ENCODE measurements around the gene ZFYVE21. TPM values are rescaled to one million over a fixed set of nuclear protein-coding genes. Genes with fewer than 3 reads are reported as not detected.

ZFYVE21 gene
- polyA plus RNA-seq, 2 of the 4 experiments (the other 2 are of a cell fraction): 28.7 to 33.0 TPM

GRCh38 chr14:103702497-103703432, 12.8 kb upstream of the ZFYVE21 start:
- no peaks in the 10 kb centered on the region for H3K9me3 ChIP-seq
- H3K27ac ChIP-seq: no peak overlapping the region
- DNase-seq (ENCODE audit: low read depth in 1 of 2, low spot score in 1 of 2) (no peak), FAIRE-seq (no peak), ATAC-seq (no peak)
- no peak overlapping the region for H3K4me2 ChIP-seq
- H3K4me1 ChIP-seq: no peaks in the 10 kb centered on the region
- no peak overlapping the region for H3K4me3 ChIP-seq
- TF ChIP-seq ZC3H11A (IDR thresholded peaks at IDR 0.05) (no peak), CHD4 (IDR thresholded peaks at IDR 0.05; ENCODE audit: borderline replicate concordance) (no peak), CEBPB (IDR thresholded peaks at IDR 0.05) (no peak), EHF (CRISPR knock-in tag; IDR thresholded peaks at IDR 0.05) (no peak), JUNB (IDR thresholded peaks at IDR 0.05) (no peak), SREBF2 (IDR thresholded peaks at IDR 0.05) (no peak), KDM1A (IDR thresholded peaks at IDR 0.05; ENCODE audit: low read depth) (no peak), HOXA7 (CRISPR knock-in tag; IDR thresholded peaks at IDR 0.05) (no peak), PHF8 (IDR thresholded peaks at IDR 0.05; ENCODE audit: borderline replicate concordance, low read depth) (no peak), EHMT2 (IDR thresholded peaks at IDR 0.05; ENCODE audit: low read depth) (no peak), KDM5A (IDR thresholded peaks at IDR 0.05) (no peak)
- ChIA-PET POLR2A (no interaction called here), CTCF (interaction anchor here (0.5 to 1.3 kb wide), 6 partner anchors 8 to 131 kb away, joined by 3 to 4 read pairs (median 3); no protein-coding TSS in a partner anchor)
- WGBS (ENCODE audit: missing lambda C conversion rate): 95% methylated on average over 25 of the region's 29 CpGs

GRCh38 chr14:103703433-103704385, 11.9 kb upstream of the ZFYVE21 start:
- Histone ChIP-seq H3K4me3 (no peak overlapping the region), H3K9me3 (no peaks in the 10 kb centered on the region), H3K4me1 (no peaks in the 10 kb centered on the region), H3K27ac (no peak overlapping the region), H3K4me2 (no peak overlapping the region)
- FAIRE-seq: no peak
- TF ChIP-seq REST (IDR thresholded peaks at IDR 0.05) (no peak), POLR2AphosphoS2 (conservative IDR thresholded peaks at IDR 0.05; ENCODE audit: low read length) (no peak), MAX (IDR thresholded peaks at IDR 0.05) (no peak), PHF8 (IDR thresholded peaks at IDR 0.05; ENCODE audit: borderline replicate concordance, low read depth) (no peak), KDM1A (IDR thresholded peaks at IDR 0.05; ENCODE audit: low read depth) (no peak), EHF (CRISPR knock-in tag; IDR thresholded peaks at IDR 0.05) (no peak), CEBPB (IDR thresholded peaks at IDR 0.05) (no peak), ZSCAN20 (CRISPR knock-in tag; IDR thresholded peaks at IDR 0.05) (no peak), CBX8 (IDR thresholded peaks at IDR 0.05) (no peak), JUN (IDR thresholded peaks at IDR 0.05) (no peak), ESRRA (IDR thresholded peaks at IDR 0.05; ENCODE audit: borderline replicate concordance, low read length) (no peak), NFE2L2 (conservative IDR thresholded peaks at IDR 0.05; ENCODE audit: low read length) (no peak), RFX5 (IDR thresholded peaks at IDR 0.05) (no peak)
- DNase-seq (ENCODE audit: low read depth in 1 of 2, low spot score in 1 of 2): no peak
- WGBS (ENCODE audit: missing lambda C conversion rate): 89% methylated on average over 23 of the region's 24 CpGs
- ChIA-PET CTCF (interaction anchor here (0.7 to 1.3 kb wide), 5 partner anchors 8 to 68 kb away, joined by 3 to 4 read pairs (median 3); no protein-coding TSS in a partner anchor), POLR2A (no interaction called here)
- no peak for ATAC-seq

Measured in A549 (cell line).